GM23248 (cell line): ENCODE data around the gene HECTD1.

Experiments used
- EZH2 ChIP-seq: fragments of 200-600 bp; sonication (generic); IDR thresholded peaks from 2 replicates; pipeline ENCODE4 v1.6.1; 2018; ENCODE audit warnings: antibody characterized with exemption, mild to moderate bottlenecking; ENCODE audit not compliant: insufficient read depth, poor library complexity, severe bottlenecking
- EZH2phosphoT487 ChIP-seq: fragments of 200-600 bp; sonication (generic); IDR thresholded peaks from 2 replicates; pipeline ENCODE4 v1.6.1; 2018; ENCODE audit warnings: antibody characterized with exemption, moderate library complexity, mild to moderate bottlenecking, low read depth; ENCODE audit not compliant: insufficient read depth

GRCh38 chr14:31051511-31051910 lies 156.1 kb downstream of the HECTD1 start:
- no peak for TF ChIP-seq EZH2
- no peak for TF ChIP-seq EZH2phosphoT487
